Hippocampal formation (tissue), 2 donors: ENCODE results near the gene CASP5.

Experiments used
- DNase-seq, 2 donors: peaks; one replicate each; lab custom pipeline; 2025; lab: John Stamatoyannopoulos, UW

Gene CASP5

DNA sequence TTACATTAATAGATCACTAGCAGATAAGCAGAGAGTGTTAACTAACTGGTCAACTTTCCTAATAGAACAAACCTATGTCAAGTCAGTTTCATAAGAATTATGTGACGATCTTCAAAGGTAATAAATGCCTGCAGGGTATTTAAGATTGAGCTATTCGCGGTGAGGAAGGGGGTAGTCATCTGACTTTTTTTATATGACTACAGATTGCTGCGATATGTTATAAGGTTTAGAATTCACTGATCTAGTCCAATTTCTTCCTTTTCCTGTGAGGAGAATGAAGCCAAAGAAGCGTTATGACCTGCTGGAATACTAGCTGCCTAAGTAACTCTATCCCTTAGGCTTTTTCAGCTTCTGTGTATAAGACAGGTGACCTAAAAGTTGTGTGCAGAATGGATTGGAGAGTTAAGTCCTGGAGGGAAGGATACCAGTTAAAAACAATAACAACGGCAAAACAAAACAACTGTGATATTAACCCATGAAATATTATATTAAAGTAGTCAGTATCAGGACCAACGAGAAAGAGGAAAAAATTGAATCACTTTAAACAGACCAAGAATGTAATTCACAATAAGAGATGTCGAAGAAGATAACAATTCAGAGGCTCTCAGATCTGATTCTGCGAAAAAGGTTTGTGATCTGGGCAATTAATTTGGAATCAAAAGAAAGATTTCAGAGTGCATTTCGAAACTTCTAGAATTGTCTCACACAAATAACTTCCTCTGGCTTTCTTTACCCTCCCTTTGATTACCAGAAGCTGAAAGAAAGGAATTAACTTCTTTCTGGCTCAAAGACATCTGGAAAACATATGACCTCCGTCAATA, 55.2 kb downstream of the CASP5 start:
- DNase-seq, result no peak

DNA sequence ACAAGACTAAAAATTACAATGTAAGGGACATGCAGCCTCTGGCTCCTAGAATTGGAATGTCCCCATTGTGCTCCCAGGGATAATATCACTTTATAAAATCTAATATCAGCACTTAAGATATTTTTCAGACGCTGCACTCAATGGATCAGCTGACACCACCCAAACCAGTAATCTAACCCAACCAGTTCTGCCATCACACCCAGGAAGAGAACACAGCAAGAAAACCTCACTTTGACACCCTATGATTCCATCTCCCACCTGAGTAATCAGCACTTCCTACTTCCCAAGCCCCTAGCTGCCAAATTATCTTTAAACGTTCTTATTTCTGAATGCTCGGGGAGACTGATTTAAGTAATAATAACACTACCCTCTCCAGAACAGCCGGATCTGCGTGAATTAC, 57.2 kb downstream of the CASP5 start:
- DNase-seq, result no peak

- no peak for DNase-seq
Measured at GRCh38 chr11:104964247-104964646, 58.7 kb downstream of the CASP5 start.

DNA sequence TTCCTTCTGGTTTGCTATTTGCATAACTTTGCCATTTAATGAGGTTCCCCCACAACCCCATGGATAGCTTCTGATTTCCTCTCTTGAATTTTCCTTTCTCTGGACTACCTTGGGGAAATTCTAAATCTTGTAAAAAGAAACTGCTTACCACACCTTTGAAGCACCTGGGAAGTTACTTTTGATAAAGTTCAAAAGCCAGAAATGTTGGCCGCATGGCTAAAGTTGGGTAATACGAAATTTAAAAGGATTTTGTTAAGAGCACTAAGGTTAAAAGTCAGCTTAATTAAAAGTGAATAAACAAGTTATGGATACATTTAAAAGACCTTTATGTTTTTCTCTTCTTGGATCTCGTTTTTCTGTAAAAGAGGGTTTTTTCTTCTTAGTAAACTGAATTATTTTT, 60.1 kb downstream of the CASP5 start:
- no peak for DNase-seq

- DNase-seq, result no peak
Measured at GRCh38 chr11:104957280-104957679, 65.7 kb downstream of the CASP5 start.

- DNase-seq, result no peak
Measured at GRCh38 chr11:104956528-104956927, 66.4 kb downstream of the CASP5 start.

- no peak for DNase-seq
Measured at GRCh38 chr11:104946907-104947306, 76.1 kb downstream of the CASP5 start.
